HL-60/S4 treated with phorbol 12-myristate 13-acetate at 8.2 ng/mL for 4 days and 3 days (cell line): Measurements from ENCODE around the gene EME2.

ENCODE experiments used
- in situ Hi-C: fragments of 300-500 bp; cut with MboI; formaldehyde crosslinking; loops from 2 replicates; pipeline ENCODE4 v1.15.0; 2022; ENCODE audit warnings: low sequenced_read_pairs

EME2 gene

DNA sequence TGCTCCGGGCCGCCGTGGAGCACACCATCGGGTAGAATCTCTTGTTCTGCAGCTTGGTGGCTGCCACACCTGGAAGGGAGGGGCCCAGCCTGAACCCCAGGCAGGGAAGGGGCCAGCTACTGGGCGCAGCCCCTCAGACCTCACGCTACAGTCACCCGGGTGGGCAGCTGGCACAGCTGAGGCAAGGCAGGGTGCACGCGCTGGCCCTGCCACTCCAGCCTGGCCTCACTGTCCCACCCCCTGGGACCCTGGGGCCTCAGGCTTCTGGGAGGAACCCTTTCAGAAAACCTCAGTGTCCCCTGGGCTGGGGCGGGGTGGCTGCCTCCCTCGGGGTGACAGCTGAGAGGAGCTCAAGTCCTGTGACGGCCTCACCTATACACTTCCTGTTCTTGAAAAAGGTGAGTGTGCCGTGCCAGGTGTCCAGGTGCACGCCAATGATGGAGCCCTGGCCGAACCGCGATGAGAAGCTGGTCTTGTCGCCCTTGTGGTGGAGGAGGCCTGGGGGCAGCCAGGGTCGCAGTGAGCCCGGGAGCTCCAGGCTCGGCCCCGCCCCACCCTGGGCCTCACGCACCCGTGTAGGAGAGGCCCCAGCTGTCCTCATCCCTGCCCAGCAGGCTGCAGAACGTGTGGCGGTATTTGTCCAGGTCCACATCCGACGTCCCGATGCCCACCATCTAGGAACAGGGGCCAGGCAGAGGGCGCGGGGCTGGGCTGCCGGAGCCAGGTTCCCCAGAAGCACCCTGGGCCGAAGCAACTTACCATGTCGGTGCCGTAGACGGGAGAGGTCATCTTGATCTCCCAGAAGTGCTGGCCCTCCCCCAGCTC is 5.0 kb downstream of the EME2 start:
- in situ Hi-C loops = no loop called here

DNA sequence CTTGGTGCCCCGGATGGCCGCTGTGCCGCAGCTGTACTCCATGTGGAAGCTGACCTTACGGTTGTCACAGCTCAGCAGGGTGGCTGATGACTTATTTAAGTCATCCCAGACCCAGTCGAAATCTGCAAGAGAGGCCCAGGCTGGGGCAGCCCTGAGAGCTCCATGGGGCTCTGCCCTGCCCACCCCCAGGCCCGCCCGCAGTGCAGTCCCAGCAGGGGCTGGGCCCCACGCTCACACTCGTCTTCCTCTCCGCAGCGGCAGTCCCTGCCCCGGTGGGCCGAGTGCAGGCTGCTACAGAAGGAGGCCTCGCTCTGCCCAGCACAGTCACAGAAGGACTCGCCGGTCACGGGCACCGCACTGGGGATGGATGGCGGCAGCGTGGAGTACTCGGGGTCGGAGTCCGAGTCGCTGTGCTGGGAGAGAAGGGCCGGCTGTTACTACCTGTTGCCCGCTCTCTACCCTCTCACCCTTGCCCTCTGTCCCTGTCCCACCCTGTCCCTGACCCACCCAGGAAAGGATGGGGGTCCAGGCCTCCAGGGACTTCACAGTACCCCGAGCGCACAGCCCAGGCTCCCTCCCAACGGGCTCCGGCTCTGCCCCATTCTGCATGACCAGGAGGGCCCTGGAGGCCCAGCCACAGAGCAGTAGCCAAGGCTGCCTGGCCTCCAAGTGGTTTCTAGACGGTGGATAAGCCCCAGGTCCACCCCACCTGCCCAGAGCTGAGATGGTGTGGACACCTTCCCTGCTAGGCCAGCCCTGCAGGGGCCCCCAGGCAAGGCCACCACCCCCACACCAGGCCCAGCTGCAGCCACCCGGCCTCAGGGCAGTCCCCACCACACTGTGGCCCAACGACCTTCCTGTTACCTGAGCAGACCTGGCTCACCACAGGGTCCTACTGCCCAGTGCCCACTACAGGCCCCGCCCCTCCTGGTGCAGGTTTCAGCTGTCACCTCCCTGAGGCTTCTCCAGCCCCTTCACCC is 5.9 kb downstream of the EME2 start:
- in situ Hi-C loops = no loop called here

DNA sequence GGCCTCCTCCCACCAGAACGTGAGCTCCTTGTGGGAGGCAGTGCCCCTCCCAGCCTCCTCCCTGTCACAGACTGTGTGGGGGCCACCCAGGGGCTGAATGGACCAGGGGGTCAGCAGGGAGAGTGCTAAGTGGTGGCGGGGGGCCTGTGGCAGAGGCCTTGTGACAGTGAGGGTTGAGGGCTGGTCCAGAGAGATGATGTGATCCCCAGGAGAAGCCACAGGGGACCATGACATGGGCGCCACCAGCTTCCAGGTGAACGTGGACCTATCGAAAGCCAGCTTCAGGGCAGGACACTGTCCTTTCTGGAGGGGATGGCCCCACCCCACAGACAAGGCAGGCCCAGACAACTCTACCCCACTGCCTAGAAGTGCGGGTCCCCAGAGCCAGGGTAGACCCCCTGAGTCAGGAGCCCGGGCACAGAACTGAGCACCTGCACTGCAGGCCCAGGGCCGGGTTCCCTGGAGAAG is 6.7 kb downstream of the EME2 start:
- in situ Hi-C loops = no loop called here

DNA sequence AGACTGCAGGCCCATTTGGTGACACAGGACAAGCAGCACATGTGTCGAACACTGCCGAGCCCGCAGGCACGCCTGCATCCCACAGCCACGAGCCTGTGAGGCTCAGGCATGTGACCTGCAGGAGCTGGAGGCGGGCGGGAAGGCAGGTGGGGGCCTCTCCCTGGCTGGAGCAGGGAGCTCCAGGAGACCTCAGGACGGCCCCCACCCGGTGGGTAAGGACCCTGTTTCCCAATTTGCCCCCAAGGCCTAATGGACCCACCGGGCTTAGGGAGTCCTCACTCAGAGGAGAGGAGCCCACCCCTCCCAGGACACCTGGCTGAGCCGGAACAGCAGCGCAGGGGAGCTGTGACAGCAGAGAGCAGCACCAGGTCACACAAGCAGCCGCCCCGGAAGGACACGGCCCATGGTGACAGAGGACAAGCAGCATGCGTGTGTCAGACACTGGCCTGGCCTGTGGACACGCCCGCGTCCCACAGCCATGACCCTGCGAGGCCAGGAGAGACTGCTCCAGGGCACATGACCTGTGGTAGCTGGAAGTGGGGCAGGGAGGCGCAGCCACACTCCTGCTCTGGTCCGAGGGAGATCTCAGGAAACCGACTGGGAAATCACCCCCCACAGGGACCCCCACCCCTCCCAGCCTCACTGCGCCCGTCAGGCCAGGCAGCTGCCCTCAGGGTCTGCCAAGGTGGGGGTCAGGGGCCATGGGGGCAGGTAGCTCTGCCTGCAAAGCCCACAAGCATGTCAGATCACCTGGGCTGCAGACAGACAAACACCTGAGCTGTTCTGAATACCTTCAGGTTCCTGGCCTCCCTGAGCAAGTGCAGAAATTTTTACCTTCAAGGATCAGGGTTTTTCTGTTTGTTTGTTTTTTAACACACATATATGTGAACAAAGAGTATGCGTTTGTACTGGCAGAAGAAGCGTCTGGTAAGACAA is 7.4 kb downstream of the EME2 start:
- in situ Hi-C loops = no loop called here

DNA sequence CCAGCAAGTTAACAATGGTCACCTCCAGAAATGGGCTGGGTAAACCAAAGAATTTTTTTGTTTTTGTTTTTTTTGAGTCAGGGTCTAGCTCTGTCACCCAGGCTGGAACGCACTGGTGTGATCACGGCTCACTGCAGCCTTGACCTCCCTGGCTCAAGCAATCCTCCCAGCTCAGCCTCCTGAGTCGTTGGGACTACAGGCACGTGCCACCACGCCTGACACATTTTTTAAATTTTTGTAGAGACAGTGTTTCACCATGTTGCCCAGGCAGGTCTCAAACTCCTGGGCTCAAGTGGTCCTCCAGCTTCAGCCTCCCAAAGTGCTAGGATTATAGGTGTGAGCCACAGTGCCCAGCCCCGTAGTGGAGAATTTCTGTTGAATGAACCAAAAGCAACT is 8.1 kb downstream of the EME2 start:
- in situ Hi-C loops = no loop called here

DNA sequence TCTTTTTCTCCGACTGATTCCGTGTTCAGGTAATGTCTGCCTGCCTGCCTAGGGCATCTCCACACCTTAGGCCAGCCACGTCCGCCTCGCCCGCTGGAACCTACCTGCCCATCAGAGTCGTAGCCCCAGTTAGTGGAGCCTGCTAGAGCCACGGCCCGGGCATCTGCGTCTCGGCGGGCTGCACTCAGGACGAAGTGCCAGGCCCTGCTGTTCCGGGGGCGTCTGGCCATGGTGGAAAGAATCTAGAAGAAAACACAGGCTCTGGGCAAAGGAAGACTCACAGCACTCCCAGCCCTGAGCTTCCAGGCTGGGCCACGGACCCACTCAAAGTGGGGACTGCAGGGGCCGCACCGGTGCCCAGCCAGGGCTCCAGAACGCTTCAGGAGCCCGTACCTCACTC is 8.6 kb downstream of the EME2 start:
- in situ Hi-C loops = no loop called here

DNA sequence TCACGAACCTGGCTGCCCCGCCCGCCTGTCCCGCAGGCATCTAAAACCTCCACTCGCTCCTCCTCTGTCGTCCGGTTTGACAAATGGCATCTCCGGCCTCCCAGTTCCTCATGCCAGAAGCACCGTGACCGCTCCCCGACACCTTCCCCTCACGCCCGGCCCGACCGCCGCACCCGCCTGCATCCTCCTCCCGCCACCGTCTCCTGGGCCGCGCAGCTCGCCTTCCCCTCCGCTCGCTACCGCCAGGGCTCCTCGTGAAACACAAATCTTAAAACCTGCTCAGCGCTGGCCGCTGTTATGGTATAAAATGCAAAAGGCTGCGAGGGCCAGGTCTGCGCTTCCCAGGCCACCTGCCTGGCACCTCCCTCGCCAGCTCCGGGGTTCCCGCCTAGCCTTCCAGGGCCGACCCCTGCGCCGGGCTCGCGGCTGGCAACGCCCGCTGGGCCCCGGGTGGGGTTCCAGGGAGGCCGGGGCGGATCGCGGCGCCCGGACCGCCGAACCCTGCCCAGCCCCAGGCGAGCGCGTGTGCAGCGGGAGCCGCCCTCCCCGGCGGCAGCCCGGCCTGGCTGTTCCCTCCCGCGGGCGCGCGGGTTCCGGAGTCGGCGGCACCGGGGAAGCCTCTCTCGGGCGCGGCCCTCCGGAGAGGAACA is 9.3 kb downstream of the EME2 start:
- in situ Hi-C loops = no loop called here

DNA sequence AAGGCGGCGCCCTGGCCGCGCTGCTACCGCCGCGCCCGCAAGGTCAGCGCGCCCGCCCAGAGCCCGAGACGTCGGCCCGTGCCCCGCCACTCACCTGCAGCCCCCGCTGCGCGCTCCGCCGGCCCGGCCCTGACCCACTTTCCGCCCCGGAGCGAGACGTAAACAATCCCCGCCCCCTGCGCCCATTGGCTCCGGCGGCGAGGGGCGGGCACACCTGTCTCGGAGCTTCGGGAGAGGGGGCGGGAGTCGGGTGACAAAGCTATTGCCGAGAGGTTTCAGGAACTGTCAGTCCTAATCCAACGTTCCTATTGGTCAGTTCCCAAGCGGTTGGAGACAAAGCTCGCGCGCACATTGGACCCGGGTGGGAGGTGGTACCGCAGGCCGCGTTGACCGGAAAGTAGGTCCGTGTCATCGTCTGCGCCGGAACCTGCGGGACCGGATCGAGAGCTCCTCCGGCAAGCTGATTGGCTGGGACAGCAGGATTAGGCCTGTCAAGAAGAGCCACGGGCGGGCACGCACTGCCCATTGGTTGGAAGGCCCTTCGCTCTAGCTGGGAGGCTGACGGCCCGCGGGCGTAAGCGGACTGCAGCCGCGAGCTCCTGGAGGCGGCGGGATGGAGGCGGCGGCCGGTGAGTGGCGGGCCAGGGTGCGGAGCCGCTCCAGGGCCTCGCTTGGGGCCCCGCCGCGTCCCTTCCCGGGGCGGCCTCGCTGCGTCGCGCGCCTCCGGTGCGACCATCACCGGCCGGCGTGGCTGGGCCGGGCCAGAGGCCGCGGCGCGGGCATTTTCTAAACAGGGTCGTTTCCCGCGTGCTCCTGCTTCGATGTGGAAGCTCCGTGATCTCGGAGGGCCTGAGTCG is 10.0 kb downstream of the EME2 start, which contains the start of the genes NUBP2 and SPSB3:
TSS of gene NUBP2 (plus strand) at position 553 of the 857 bp plus-strand sequence. CDS start at position 614, 61 bp downstream.
TSS of gene SPSB3 (minus strand) at position 164 of the 857 bp plus-strand sequence. CDS start 1,088 bp downstream, outside the sequence.
- in situ Hi-C loops = no loop called here

DNA sequence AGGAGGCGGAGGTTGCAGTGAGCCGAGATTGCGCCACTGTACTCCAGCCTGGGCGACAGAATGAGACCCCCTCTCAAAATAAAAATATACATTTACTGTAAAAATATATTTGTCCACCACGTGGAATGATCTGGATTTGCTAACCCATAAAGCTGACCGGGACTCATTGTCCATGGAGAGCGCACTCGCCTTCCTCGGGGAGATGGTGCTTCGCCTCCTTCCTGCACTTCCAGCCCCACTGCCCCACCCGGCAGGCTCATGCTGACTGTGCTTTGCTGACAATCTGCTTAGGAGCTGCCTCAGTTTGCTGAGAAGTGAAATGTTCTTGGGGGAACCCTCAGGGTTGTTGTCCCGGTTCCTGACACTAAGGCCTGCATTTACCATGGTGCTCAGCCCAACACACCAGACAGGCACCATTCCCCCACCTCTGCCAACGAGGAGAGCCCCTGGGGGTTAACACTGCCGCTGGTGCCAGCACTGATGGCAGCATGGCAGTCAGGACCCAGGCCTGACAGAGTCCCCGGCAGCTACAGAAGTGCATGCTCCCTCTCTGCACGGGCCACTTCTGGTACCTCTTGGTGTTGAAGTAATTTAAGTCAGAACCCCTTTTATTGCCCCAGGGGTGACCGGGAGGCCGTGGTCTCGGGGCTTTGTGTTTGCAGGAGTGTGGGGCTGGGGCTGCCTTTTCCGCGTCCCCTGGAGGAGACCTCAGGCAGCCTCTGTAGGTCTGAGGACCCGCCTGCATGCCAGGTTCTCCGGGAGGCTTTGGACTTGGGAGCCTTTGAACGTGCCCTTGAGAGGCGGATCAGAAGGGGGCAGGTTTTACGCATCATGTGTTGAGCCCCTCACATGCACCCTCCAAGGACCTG is 12.6 kb downstream of the EME2 start:
- in situ Hi-C loops = no loop called here

DNA sequence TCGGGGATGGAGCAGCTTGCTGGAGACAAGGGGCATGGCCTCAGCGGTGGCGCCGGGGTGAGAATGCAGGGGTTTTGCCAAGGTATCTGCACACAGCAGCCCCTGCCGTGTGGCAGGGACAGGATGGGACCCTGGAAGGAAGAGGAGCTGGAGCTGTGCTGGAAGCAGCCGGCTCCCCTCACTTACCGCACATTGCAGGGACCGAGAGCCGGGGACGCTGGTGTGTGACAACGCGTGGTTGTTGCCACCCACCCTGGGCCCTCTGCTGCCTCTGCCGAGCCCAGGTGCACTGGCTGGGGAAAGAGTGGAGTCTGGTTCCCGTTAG is 13.2 kb downstream of the EME2 start:
- in situ Hi-C loops = no loop called here

DNA sequence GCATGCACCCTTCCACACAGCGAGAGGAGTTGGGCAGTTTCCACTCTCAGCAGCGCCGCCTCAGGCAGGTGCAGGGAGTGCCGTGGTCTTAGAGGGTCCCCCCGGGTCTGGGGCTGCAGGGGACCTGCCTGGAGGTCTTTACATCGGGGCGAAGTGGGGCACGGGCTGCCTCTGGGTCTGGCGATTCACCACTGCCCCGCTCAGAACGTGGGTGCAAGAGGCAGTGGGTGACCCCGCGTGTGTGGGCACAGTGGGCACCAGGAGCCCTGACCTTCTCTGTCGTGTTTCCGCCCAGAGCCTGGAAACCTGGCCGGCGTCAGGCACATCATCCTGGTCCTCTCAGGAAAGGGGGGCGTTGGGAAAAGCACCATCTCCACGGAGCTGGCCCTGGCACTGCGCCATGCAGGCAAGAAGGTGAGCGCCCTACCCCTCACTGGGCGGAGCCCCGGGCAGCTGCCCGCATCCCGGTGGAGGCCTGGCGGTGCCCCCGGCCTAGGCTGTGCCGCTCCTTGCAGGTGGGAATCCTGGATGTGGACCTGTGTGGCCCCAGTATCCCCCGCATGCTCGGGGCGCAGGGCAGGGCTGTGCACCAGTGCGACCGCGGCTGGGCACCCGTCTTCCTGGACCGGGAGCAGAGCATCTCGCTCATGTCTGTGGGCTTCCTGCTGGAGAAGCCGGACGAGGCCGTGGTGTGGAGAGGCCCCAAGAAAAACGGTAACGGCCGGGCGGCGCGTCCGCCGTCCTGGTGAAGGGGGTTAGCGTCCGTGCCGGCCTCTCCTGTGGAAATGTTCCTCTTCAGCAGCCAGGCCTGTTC is 13.8 kb downstream of the EME2 start:
- in situ Hi-C loops = no loop called here

DNA sequence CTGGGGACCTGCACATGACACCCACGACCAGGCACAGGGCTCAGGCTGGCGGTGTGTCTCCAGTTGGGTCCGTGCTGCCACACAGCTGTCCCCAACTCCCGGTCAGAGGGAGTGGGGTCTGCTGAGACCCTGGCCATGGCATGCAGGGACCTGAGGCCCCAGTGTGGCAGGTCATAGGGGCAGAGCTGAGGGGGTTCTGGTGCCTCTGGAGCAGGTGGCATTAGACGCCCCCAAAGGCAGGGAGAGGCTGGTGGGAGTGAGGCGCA is 14.4 kb downstream of the EME2 start:
- in situ Hi-C loops = no loop called here

DNA sequence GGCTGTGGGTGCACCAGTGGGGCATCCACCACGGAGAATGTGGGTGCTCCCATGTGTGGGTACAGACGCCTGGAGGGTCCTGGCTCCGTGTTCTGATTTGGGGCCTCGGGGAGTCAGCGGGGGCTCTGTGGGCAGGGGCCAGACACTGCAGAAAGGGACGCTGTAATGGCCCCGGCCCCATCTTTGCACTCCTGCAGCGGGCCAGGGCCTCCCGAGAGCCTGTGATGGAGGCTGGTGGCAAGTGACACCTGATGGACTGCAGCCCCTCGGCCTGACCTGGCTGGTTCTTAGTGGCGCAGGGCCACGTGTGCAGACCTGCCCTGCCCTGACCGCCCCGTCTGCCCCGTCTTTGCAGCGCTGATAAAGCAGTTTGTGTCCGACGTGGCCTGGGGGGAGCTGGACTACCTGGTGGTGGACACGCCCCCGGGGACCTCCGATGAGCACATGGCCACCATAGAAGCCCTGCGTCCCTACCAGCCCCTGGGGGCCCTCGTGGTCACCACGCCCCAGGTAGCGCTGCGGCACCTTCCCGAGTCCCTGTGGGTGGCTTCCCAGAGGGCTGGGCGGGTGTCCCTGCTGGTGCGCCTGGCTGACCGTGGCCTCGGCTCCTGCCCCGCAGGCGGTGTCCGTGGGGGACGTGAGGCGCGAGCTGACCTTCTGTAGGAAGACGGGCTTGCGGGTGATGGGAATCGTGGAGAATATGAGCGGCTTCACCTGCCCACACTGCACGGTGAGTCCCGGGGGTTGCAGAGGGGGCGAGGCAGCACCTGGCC is 14.9 kb downstream of the EME2 start:
- in situ Hi-C loops = no loop called here

DNA sequence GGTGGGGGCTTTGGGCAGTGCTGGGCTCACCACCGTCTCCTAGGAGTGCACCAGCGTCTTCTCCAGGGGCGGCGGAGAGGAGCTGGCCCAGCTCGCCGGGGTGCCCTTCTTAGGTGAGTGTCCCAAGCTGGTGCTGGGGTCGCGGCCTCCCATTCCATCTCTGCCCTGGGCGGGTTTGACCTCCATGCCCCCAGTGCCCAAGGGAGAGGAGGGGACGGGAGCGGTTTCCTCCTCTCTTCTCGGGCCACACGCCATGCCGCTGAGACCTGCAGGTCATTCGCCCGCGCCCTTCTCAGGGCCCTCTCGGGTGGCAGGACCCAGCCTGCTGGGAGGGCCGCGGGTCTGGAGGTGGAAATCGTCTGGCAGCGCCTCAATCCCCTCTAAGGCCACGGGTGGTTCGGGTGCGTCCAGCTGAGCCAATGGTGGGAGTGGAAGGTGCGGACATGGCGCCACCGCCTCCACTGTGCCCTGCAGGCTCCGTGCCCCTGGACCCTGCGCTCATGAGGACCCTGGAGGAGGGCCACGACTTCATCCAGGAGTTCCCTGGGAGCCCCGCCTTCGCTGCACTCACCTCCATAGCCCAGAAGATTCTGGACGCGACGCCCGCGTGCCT is 15.6 kb downstream of the EME2 start:
- in situ Hi-C loops = no loop called here

DNA sequence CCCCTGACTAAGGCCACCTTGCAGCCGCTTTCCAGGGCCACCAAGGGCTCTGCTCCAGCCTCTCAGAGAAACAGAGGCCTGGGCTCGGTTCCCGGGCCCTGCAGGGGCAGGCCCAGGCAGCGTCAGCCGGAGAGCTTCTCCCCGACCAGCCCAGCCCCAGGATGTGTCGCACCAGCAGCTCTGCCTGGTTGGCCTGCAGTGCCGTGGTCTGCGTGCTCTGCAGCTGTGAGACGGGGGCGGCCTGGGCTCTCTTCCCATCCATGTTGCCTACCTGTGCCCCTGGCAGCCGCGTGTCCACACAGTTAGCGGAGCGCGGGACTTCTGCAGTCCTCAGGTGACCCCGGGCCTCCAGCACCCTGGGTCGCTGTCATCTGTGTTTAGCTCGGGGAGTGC is 16.1 kb downstream of the EME2 start:
- in situ Hi-C loops = no loop called here

DNA sequence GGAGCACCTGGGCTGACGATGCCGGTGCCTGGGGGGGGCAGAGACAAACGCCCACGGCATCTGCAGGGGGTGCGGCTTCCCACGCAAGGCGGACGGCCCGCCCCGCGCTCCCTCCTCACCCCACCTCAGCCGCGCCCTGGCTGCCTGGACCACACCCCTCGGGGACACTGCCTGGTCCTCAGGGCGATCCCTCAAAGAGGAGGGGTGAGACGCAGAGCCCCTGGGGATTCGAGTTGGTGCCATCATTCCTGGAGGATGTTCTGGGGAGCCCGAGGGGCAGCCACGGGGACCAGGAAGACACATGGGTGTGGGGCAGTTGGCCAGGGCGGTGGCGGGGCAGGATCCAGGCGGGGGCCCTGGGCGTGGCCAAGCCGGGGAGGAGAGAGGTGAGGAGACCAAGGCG is 17.0 kb downstream of the EME2 start:
- in situ Hi-C loops = no loop called here

DNA sequence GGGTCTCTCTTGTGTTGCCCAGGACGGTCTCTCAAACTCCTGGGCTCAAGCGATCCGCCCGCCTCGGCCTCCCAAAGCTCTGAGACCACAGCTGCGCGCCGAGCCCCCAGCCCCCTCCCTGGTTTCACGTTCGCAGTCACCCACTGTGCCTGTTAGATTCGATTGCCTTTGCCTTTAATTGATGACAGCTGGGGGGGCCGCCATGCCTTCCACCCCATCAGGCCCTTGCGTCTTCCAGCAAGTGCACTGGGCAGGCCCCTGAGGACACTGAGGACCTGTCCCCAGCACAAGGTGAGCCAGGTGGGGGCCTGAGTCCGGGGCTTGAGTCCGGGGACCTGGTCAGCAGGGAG is 17.6 kb downstream of the EME2 start:
- in situ Hi-C loops = no loop called here
